Neural crest cell (in vitro differentiated cells): ENCODE data around the gene PAPOLA. TPM values are rescaled to one million over a fixed set of nuclear protein-coding genes. Genes with fewer than 3 reads are reported as not detected.

Experiments
- DNase-seq: peaks from one replicate; pipeline ENCODE4 v3.0.0; 2021; ENCODE audit warnings: low read depth, mixed read lengths, low spot score
- H3K27ac Mint-ChIP-seq: one replicate; pipeline ENCODE4 v1.8.0; 2021; ENCODE audit warnings: mild to moderate bottlenecking, mixed read lengths; ENCODE audit not compliant: unreplicated experiment
- H3K27me3 Mint-ChIP-seq: 2 replicates; pipeline ENCODE4 v1.8.0; 2021; ENCODE audit warnings: low read depth, mild to moderate bottlenecking, mixed read lengths
- H3K36me3 Mint-ChIP-seq: 2 replicates; pipeline ENCODE4 v1.8.0; 2021; ENCODE audit warnings: low read depth, mild to moderate bottlenecking, mixed read lengths
- H3K4me1 Mint-ChIP-seq: 2 replicates; pipeline ENCODE4 v1.8.0; 2021; ENCODE audit warnings: mixed read lengths
- H3K4me3 Mint-ChIP-seq: one replicate; pipeline ENCODE4 v1.8.0; 2021; ENCODE audit warnings: mild to moderate bottlenecking, mixed read lengths
- H3K9me3 Mint-ChIP-seq: 2 replicates; pipeline ENCODE4 v1.8.0; 2021; ENCODE audit warnings: mixed read lengths
- CTCF ChIP-seq: fragments of 200-600 bp; sonication (generic); conservative IDR thresholded peaks from 2 replicates; pipeline ENCODE4 v1.5.0; 2021; ENCODE audit warnings: antibody characterized with exemption, mild to moderate bottlenecking
- total RNA-seq: library from RNA; stranded (reverse); gene quantifications from 2 replicates; pipeline ENCODE4 v1.2.1, GENCODE V29; 2021

The PAPOLA gene
- total RNA-seq, 1 donor from 2014 or later: 215 TPM

GRCh38 chr14:96538097-96538989, 36.2 kb downstream of the PAPOLA start:
- no peaks in the 10 kb centered on the region for H3K4me1 Mint-ChIP-seq
- H3K27me3 Mint-ChIP-seq: no peaks in the 10 kb centered on the region

DNA sequence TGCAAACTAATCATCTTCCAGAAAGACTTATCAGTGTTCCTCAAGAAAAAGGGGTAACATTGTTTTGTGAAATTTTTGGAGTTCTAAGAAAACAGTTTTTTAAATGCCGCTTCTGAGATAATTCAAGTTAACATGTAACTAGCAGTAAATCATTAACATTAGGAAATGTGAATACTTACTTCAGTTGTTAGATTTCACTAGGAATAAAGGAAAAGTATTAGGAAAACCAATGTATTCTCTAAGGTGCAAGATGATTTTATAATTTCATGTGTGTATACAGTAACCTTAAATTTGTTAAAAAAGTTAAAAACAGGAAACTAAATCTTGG, 36.8 kb downstream of the PAPOLA start:
- H3K4me3 Mint-ChIP-seq: no peak overlapping the region
- peaks cover 9% of the 10 kb centered on the region for H3K36me3 Mint-ChIP-seq
- H3K9me3 Mint-ChIP-seq: no peaks in the 10 kb centered on the region
- no peak for DNase-seq
- H3K27me3 Mint-ChIP-seq: no peaks in the 10 kb centered on the region
- TF ChIP-seq CTCF: no peak
- no peak overlapping the region for H3K27ac Mint-ChIP-seq
- H3K4me1 Mint-ChIP-seq: no peaks in the 10 kb centered on the region

More at GRCh38 chr14:96538097-96538989, 36.2 kb downstream of the PAPOLA start:
- Mint-ChIP-seq H3K36me3 (peaks cover 7% of the 10 kb centered on the region), H3K4me3 (no peak overlapping the region), H3K9me3 (no peaks in the 10 kb centered on the region), H3K27ac (no peak overlapping the region)
- no peak for TF ChIP-seq CTCF
- DNase-seq: no peak

DNA sequence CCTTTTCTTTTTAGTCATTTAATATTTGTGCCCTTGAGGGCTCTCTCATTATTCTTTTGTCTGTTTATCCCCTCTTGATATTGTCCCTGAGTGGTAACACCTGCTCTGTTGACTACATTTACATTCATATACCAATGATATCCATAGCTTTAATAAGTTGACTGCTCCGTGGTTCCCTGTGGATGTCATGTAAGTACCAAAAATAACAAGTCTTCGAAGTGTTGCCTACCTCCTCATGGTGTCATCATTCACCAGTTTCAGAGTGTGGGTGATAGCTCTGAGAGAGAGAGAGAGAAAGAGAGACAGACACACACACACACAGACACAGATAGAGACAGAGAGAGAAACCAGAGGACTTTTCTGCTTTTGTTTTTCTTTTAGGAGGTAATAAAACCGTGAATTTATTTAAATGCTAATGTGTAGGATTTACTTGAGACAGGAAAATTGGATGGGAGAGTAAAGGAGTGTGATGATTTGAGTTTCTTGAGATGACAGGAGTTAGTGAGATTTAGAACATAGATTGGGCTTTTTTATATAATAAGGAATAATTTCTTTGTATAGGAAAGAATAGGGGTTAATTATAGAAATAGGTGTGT, 52.2 kb downstream of the PAPOLA start:
- no peak for TF ChIP-seq CTCF
- Mint-ChIP-seq H3K4me3 (no peak overlapping the region), H3K4me1 (no peaks in the 10 kb centered on the region), H3K9me3 (no peaks in the 10 kb centered on the region), H3K27ac (no peak overlapping the region), H3K36me3 (peaks cover 14% of the 10 kb centered on the region), H3K27me3 (no peaks in the 10 kb centered on the region)
- DNase-seq: no peak

- no peak overlapping the region for H3K4me3 Mint-ChIP-seq
- H3K36me3 Mint-ChIP-seq: peaks cover 14% of the 10 kb centered on the region
- DNase-seq: no peak
- no peaks in the 10 kb centered on the region for H3K4me1 Mint-ChIP-seq
- no peaks in the 10 kb centered on the region for H3K9me3 Mint-ChIP-seq
- no peaks in the 10 kb centered on the region for H3K27me3 Mint-ChIP-seq
- no peak for TF ChIP-seq CTCF
- H3K27ac Mint-ChIP-seq: no peak overlapping the region
Observed at GRCh38 chr14:96559571-96559970, 57.4 kb downstream of the PAPOLA start.

GRCh38 chr14:96564389-96564788, 62.2 kb downstream of the PAPOLA start:
- Mint-ChIP-seq H3K4me3 (no peak overlapping the region), H3K9me3 (no peaks in the 10 kb centered on the region), H3K27ac (no peak overlapping the region), H3K4me1 (no peaks in the 10 kb centered on the region), H3K36me3 (peaks cover 6% of the 10 kb centered on the region), H3K27me3 (no peaks in the 10 kb centered on the region)
- TF ChIP-seq CTCF: peak; percentile 38
- DNase-seq: no peak
